ENCODE data around the gene GAS5. TPM values are rescaled to one million over a fixed set of nuclear protein-coding genes. Genes with fewer than 3 reads are reported as not detected.
"Not testable (repeated sequence)": the region's sequence is repeated elsewhere in the genome, so short reads cannot be mapped to it uniquely, and the experiment has no call there.

GAS5 gene
- total RNA-seq, 4 donors from 2014 or later, result 311 to 461 (median 384) TPM

- DNase-seq (ENCODE audit: low spot score in 2 of 2), result no peak
- H3K4me3 ChIP-seq (ENCODE audit: low read depth, poor library complexity, severe bottlenecking), result no peak overlapping the region
- TF ChIP-seq CTCF (IDR thresholded peaks at IDR 0.05) (no peak), POLR2A (IDR thresholded peaks at IDR 0.05) (no peak)
- intact Hi-C loops (cut with DNase I; ENCODE audit: low total_unique reads), result no loop called here
Observed at GRCh38 chr1:173888749-173889148, 21.0 kb upstream of the GAS5 start.

- intact Hi-C loops (cut with DNase I; ENCODE audit: low total_unique reads), result no loop called here
- DNase-seq (ENCODE audit: low spot score in 2 of 2), result no peak
- 95 to 100% methylated on average over 2 of the region's 2 CpGs for WGBS, 2 donors
- TF ChIP-seq CTCF (IDR thresholded peaks at IDR 0.05) (no peak), POLR2A (IDR thresholded peaks at IDR 0.05) (no peak)
- no peak overlapping the region for H3K4me3 ChIP-seq (ENCODE audit: low read depth, poor library complexity, severe bottlenecking)
Observed at GRCh38 chr1:173887627-173888026, 19.8 kb upstream of the GAS5 start.

GRCh38 chr1:173886746-173887611, 19.2 kb upstream of the GAS5 start:
- no peak for TF ChIP-seq POLR2A (IDR thresholded peaks at IDR 0.05)
- no peak for TF ChIP-seq CTCF (IDR thresholded peaks at IDR 0.05)
- intact Hi-C loops (cut with DNase I; ENCODE audit: low total_unique reads), result no loop called here
- DNase-seq (ENCODE audit: low spot score in 2 of 2), result no peak
- no peak overlapping the region for H3K4me3 ChIP-seq (ENCODE audit: low read depth, poor library complexity, severe bottlenecking)
- 87 to 90% methylated on average over 4 of the region's 4 CpGs for WGBS, 2 donors

GRCh38 chr1:173884701-173885100, 16.9 kb upstream of the GAS5 start:
- intact Hi-C loops (cut with DNase I; ENCODE audit: low total_unique reads), result no loop called here
- DNase-seq (ENCODE audit: low spot score in 2 of 2), result no peak
- no peak for TF ChIP-seq POLR2A (IDR thresholded peaks at IDR 0.05)
- 82 to 92% methylated on average over 5 of the region's 5 CpGs for WGBS, 2 donors
- H3K4me3 ChIP-seq (ENCODE audit: low read depth, poor library complexity, severe bottlenecking), result no peak overlapping the region

GRCh38 chr1:173881117-173881516, 13.3 kb upstream of the GAS5 start:
- intact Hi-C loops (cut with DNase I; ENCODE audit: low total_unique reads); DNase-seq (ENCODE audit: low spot score in 2 of 2); H3K4me3 ChIP-seq (ENCODE audit: low read depth, poor library complexity, severe bottlenecking): not testable (repeated sequence)
- 86 to 89% methylated on average over 4 of the region's 4 CpGs for WGBS, 2 donors

GRCh38 chr1:173878251-173878650, 10.5 kb upstream of the GAS5 start:
- H3K4me3 ChIP-seq (ENCODE audit: low read depth, poor library complexity, severe bottlenecking), result no peak overlapping the region
- no peak for TF ChIP-seq POLR2A (IDR thresholded peaks at IDR 0.05)
- TF ChIP-seq CTCF (IDR thresholded peaks at IDR 0.05), result no peak

GRCh38 chr1:173876732-173877131, 8.9 kb upstream of the GAS5 start:
- no peak for DNase-seq (ENCODE audit: low spot score in 2 of 2)
- no peak for TF ChIP-seq CTCF (IDR thresholded peaks at IDR 0.05)
- TF ChIP-seq POLR2A (IDR thresholded peaks at IDR 0.05), result no peak
- no peak overlapping the region for H3K4me3 ChIP-seq (ENCODE audit: low read depth, poor library complexity, severe bottlenecking)
- 91 to 92% methylated on average over 5 of the region's 5 CpGs for WGBS, 2 donors
- intact Hi-C loops (cut with DNase I; ENCODE audit: low total_unique reads), result no loop called here

More at GRCh38 chr1:173878251-173878650, 10.5 kb upstream of the GAS5 start:
- intact Hi-C loops (cut with DNase I; ENCODE audit: low total_unique reads), result no loop called here
- DNase-seq (ENCODE audit: low spot score in 2 of 2), result no peak

Data from lower leg skin (tissue), 4 donors.